NCI-H1694 treated with DMSO at 0.1 percent for 48 hours (cell line): ENCODE data around the gene NEU3.
A peak's percentile ranks its signal among the peaks of the same experiment; 100 is the strongest.
"Not testable (repeated sequence)": the region's sequence is repeated elsewhere in the genome, so short reads cannot be mapped to it uniquely, and the experiment has no call there.

Source experiments
- DNase-seq: peaks from one replicate; lab custom pipeline; 2025; lab: John Stamatoyannopoulos, UW

The NEU3 gene

DNA sequence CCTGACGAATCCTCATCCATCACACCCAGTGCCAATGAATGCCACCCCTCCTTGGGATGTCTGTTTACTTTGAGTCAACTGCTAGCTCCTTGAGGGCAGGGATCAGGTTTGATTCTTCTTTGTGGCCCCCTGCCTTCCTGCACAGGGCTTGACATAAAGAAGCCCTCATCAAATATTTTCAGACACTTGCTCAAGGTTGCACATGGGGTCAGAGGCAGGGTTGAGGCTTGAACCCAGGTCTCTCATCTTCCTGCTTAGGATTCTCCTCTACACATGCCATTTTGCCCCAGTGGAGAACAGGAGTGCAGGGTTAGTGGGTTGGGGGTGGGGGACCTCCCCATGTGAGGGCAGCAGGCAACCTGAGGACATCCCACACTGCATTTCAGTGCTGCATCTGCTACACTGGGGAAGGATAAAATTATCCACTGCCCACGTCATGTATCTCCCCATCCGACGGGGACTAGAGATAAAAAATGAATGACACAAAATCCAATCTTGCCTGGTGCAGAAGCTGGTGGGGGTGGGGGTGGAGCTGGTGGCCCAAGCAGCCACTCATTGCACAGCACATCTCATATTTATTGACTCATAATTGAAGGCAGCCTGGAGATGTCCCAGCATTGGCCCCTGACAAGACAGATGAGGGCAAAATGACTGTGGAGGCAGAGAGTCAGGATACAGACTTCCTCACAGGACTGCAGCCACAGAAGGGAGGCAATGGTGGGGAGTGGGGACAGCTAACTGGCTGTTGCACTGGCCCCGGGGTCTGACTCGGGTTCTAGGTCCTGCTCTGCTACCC lies 41.3 kb downstream of the NEU3 start:
- DNase-seq, result no peak

DNA sequence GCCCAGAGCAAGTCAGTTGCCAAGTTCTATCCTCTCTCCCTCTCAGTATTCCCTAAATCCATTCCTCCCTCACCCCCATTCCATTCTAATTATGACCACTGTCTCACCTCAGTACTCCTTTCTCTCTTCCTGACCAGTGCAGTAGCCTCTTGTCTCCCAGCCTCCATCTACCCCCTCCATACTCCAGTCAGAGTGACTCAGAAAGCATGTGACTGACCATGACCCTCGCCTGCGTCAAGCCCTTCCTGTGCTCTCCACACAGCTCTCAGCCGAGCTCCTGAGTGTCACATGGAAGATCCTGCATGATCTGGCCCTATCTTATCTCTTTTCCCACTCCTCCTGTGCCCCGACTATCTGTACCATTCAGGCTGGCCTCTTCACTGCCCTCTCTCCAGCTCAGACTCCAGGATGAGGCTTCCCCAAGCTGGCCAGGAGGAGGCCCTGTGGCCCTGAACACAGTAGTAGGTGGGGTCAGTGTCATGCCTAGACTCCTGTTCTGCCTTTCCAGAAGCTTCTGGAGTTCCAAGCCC lies 42.6 kb downstream of the NEU3 start:
- no peak for DNase-seq

DNA sequence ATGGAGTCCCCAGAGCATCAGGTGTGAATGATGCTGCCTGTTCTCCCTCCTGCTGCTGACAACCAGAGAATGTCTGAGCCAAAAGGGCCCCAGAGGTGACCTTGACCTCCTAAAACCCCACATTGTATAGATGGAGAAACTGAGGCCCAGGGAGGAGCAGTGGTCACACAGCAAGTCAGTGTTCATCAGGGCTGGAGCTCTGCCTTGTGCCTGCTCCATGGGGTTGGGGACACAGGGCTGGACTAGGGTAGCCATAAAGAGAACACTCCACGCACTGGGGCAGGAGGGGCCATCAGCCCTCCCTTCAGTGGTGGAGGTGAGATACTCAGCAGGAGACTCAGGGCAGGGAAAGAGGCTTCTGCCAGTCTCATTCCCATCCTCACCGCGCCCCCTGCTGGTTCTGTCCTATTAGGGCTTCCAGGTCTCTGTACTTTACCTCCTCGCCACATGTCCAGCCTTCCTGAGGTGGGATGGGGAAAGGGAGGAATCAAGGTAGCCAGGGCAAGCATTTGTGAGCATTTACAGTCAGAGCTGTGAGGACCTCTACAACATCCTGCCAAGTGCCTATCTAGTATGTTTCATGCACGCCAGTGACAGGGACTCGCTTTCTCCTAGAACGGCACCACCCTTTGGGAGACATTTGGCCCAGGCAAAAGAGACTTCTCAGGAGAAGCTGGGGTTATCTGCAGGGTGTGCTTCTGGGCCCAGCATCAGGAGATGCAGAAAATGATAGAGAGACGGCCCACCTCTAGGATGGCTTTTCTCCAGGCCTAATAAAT lies 43.2 kb downstream of the NEU3 start:
- DNase-seq, result peak; percentile 38

DNA sequence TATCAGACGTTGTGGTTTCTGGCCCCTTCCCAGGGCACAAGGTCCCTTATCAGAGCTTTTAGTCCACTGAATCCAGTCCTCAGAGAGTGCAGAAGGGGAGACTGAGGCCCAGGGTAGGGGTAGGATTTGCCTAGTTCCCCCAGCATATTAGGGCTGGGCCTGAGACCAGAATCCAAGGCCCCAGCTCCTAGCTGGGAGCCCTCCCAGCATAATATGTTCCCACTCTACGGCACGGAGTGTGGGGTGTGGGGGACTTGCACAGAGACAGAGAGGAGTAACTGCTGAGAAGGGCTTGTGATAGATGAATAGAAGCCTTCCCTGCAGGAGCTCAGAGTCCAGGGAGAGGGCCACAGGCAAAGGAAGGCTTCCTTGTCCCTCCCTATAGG lies 43.8 kb downstream of the NEU3 start:
- DNase-seq, result no peak

DNA sequence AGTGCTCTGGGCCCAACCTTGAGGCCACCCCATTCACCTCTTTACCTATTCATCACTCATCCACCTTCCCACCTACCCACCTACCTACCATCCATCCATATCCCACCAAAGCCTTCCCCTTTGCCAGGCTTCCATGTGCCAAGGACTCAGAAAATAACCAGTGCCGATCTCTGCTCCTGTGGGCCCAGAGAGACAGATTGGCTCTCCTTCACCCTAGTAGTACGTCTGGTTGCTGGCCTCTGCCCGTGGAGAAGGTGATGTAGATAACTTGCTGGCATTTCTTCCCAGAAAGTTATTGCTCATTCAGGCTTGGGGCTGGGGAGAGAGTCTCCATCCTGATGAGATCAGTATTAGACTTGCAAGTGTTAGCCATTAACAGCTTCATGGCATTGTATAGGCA lies 45.2 kb downstream of the NEU3 start:
- DNase-seq, result no peak

DNA sequence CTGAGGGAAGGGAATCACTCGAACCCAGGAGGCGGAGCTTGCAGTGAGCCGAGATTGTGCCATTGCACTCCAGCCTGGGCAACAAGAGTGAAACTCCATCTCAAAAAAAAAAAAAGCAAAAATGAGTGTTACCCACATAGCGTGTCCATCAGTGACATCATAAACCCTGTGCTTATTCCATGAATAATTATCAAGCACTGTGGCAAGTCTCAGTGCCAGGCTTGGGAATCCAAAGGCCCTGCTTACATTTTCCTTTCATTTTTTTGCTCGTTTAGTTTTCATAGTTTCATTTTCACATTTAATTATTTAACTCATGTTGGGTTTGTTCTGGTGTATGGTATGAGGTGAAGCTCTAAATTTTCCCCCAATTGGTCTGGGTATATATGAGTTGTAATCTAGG lies 46.5 kb downstream of the NEU3 start:
- DNase-seq, result no peak

DNA sequence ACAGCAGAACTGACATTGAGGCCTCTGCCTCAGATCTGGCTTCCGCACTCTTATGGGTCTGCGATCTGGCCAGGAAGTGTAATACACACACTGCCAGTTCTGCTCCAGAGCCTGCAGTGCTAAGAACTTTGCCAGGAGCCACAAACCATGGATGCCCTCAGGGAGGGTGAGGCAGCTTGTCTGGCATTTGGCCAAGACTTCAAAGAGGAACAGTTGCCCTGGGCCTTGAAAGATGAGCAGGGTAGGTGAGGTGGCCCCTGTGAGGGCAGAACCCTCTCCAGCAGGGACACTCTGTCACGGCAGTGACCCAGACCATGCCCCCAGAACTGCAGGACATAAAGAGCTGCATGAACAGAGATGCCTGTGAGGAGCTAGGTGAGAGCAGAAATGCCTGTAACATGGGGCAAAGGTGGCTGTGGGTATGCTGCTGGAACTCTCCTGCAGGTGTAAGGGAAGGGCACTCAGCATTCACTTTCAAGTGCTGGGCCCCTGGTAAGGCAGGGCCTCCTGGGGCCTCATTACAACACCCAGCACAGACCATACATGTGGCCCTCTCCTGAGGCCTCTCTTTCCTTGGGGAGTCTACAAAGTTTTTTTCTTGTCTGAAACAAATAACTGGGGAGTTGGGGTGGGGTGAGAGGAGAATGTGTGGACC lies 47.3 kb downstream of the NEU3 start:
- no peak for DNase-seq

DNA sequence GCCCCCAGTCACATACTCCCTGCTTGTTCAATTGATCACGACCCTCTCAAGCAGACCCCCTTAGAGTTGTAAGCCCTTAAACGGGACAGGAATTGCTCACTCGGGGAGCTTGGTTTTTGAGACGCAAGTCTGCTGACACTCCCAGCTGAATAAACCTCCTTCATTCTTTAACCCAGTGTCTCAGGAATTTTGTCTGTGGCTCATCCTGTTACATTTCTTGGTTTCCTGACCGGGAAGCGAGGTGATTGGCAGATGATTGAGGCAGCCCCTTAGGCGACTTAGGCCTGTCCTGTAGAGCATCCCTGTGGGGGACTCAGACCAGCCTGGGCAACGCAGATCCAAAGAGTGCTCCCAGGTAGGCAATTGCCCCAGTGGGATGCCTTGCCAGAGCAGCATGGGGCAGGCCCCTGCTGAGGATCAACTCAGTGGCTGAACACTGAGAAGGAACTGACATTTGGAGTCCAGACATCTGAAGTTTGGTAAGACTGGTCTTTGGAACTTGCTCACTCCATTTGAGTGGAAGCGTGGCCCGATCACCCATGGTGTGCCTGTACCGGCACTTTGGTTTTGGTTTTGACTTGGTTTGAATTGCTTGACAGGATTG lies 51.5 kb downstream of the NEU3 start:
- no peak for DNase-seq

DNA sequence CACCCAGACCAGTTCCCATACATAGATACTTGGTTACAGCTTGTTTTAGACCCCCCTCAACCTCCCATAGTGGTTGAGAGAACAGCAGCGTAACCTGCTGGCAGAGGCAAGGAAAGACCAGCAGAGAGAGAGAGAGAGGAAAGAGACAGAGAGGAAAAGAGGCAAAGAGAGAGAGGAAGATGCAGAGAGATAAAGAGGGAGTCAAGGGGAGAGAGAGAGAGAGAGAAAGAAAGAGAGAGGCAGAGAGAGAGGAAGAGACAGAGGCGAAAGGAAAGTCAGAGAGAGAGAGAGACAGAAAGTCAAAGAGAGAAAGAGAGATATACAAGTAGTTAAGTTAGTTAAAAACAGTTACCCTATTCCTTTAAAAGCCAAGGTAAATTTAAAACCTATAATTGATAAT lies 52.5 kb downstream of the NEU3 start:
- DNase-seq, result no peak

DNA sequence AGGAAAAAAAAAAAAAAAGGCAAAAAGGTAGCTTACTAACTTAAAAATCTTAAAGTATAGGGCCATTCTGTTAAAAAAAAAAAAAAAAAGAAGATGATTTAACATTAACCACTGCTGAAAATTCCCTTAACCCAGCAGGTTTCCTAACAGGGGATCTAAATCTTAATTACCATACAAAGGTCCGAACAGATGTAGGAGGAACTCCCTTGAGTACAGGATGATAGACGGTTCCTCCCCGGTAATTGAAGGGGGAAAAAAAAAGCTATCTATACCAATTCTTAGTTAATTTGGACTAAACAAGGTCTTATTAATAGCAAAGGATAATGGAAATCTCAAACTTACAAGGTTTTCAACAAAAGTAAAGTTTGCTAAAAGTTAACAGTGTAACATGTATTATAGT lies 53.1 kb downstream of the NEU3 start:
- DNase-seq, result not testable (repeated sequence)

DNA sequence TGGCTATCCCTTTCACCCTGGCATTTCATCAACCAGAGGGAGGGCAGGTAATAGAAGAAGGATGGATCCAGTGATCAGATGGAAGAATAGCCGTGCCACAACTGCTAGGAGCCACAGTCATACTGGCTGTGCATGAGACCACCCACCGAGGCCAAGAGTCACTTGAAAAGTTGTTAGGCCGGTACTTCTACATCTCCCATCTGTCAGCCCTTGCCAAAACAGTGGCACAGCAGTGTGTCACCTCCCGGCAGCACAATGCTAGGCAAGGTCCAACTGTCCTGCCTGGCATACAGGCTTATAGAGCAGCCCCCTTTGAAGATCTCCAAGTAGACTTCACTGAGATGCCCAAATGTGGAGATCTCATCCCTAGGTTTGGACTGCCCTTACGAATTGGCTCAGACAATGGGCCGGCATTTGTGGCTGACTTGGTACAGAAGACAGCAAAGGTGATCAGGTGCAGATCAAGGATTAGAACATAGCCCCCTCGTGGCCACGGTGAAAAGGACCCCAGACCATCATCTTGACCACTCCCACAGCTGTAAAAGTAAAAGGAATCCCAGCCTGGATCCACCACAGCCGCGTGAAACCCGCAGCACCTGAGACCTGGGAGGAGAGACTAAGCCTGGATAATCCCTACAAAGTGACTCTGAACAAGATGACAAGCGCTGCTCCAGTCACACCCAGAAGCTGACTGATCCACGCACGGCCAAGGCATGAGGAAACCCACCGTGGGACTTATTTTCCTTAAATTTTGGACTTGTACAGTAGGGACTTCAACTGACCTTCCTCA lies 55.8 kb downstream of the NEU3 start:
- not testable (repeated sequence) for DNase-seq

DNA sequence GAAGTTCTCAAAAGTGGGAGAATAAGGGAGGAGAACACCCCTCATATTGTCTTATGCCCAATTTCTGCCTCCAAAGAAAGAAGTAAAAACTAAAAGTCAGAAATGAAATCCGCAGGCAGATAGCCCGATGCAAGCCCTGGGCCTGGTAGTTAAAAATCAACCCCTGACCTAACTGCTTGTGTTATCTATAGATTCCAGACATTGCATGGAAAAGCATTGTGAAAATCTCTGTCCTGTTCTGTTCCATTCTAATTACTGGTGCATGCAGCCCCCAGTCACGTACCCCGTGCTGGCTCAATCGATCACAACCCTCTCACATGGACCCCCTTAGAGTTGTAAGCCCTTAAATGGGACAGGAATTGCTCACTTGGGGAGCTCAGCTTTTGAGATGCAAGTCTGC lies 57.9 kb downstream of the NEU3 start:
- DNase-seq, result not testable (repeated sequence)

DNA sequence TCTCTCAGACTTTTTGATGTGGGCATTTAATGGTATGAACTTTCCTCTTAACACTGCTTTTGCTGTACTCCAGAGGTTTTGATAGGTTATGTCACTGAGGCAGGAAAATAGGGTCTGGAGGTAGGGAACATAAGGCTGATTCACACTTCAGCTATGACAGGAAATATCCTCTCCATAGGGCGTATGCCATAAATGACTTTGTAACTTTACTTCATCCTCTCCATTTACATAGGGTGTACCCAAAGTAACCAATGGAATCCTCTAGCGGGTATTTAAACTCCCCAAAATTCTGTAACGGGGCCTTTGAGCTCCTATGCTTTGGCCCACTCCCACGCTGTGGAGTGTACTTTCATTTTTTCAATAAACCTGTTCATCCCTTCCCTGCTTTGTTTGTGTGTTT lies 58.5 kb downstream of the NEU3 start:
- no peak for DNase-seq

DNA sequence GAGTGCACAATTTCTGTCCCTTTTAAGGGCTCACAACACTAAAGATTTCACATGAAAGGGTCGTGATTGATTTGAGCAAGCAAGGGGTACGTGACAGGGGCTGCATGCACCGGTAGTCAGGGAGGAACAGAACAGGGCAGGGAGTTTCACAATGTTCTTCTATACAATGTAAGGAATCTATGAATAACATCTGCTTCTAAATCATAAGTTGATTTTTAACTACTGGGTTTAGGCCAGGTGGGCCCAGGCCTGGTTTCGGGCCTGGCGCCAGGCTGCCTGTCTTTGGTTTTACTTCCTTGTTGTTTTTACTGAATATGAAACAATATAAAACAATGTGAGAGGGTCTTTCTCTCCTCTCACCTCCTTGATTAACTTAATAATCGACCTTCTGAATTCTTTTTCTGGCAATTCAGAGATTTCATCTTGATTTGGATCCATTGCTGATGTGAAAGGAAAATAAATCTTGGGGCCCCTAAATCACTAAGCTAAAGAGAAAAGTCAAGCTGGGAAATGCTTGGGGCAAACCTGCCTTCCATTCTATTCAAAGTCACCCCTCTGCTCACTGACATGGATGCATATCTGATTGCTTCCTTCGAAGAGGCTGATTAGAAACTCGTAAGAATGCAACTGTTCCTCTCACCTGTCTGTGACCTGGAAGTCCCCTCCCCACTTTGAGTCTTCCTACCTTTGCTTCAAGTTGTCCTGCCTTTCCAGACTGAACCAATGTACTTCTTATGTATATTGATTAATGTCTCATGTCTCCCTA lies 61.0 kb downstream of the NEU3 start:
- not testable (repeated sequence) for DNase-seq

DNA sequence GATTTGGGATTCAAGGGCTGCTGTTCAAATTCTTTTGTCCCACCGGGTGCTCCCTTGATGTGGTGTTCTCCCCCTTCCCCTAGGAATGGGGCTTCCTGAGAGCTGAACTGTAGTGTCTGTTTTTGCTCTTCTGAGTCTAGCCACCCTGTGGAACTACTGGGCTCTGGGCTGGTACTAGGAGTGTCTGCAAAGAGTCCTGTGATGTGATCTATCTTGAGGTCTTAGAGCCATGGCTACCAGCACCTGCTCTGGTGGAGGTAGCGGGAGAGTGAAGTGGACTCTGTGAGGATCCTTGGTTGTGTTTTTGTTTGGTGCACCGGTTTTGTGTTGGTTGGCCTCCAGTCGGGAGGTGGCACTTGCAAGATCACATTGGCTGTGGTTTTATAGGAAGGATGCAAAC lies 61.8 kb downstream of the NEU3 start:
- no peak for DNase-seq

DNA sequence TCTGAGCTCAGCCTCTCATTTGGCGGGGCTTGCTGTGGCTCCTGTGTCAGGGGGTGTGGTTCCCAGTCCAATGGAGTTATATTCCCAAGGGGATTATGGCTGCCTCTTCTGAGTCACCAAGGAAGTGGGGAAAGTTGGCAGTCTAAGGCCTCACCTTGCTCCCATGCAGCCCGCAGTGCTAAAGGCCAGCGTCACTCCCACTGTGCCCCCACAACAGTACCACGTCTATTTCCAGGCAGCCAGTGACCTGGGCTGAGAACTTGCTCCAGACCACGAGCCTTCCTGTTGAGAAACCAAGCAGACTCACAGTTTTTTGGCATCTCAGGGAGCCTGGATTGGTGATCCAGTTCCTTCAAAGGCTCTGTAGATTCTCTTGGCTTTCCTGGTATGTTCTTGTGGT lies 62.3 kb downstream of the NEU3 start:
- DNase-seq, result no peak

DNA sequence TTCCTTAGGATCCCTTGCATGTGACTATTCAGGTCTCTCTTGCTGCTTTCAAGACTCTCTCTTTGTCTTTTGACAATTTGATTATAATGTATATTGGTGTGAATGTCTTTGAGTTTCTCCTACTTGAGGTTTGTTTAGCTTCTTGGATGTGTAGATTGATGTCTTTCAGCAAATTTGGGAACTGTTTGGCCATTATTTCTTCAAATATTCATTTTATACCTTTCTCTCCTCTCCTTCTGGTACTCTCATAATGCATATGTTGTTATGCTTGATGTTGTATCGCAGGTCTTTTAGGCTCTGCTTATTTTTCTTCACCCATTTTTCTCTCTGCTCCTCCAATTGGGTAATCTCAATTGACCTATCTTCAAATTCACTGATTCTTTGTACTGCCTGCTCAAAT lies 63.7 kb downstream of the NEU3 start:
- no peak for DNase-seq

DNA sequence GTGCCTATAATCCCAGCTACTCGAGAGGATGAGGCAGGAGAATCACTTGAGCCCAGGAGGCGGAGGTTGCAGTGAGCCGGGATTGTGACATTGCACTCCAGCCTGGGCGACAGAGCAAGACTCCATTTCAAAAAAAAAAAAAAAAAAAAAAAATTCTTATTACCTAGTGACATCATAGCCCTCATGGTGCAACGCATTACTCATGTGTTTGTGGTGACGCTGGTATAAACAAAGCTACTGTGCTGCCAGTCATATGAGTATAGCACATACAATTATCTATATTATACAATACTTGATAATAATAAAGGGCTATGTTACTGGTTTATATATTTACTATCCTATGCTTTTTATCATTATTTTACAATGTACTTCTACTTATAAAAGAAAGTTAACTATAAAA lies 66.8 kb downstream of the NEU3 start:
- DNase-seq, result no peak

DNA sequence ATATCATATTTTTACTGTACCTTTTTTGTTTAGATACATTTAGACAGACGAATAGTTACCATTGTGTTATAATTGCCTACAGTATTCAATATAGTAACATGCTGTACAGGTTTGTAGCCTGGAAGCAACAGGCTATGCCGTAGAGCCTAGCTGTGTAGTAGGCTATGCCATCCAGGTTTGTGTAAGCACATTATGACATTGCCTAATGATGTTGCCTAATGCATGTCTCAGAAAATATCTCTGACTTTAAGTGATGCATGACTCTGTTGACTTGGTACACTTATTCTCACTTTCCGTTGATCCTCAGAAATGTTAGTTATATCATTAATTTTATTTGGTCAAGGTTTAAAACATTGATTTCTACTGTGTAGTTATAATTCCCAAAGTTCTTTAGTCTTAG lies 68.1 kb downstream of the NEU3 start:
- DNase-seq, result no peak

DNA sequence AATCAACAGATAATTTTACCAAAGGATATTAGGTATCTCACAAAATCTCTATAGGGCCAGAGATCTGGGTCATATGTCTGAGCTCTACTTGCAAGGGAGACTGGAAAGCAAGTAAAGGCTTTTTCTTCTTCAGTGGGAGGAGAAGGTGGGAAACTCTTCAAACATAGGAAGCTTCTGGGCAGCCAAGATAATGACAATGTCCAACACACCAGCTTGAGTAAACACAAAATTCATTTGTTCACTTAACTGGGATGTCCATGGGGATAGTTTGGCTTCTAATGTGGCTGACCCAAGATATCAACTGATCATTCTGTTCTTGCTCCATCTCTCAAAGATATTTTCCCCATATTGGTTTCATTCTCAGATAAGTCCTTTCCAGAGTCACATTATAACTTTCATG lies 70.6 kb downstream of the NEU3 start:
- DNase-seq, result no peak
